HG03045 (cell line): ENCODE results near the gene SFMBT2.

Experiments
- ATAC-seq: cut with Tn5 transposase; IDR thresholded peaks from one replicate; pipeline ENCODE4 v1.9.1; 2021; ENCODE audit warnings: mild to moderate bottlenecking, moderate library complexity; ENCODE audit not compliant: unreplicated experiment

Gene SFMBT2

DNA sequence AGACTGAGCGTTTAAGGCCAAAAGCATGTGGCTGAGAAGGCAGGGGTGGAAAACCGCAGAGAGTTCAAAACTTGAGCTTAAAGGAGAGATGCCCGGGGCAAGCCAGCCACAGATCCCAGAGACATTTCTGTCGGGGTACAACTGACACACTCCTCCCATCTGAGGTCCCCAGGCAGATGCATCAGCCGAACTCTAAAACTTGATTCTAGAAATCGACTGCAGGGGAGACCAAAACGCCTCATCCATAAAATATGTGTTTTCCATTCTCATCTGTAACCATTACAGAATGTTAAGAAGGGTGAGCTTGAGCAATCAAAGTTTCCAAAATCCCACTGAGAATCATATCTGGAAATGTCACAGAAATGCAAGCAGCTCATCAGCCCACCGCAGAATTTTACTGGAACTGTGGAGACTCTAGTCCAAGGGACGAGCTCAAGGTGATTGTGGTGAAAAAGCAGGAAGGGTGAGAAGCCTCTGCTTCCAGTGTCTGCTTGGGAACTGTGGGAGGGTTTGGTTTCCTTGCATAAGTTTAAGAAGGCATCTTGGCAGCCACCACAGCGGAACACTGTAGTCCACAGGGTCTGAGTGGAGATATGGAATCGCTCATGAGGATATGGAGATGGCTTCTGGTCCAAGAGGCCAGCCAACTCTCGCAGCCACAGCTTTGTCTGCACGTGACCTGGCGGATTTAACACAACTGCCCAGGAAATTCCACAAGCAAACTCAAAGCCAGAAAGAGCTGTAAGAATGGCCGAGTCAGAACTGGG is 249.2 kb downstream of the SFMBT2 start:
- no peak for ATAC-seq

DNA sequence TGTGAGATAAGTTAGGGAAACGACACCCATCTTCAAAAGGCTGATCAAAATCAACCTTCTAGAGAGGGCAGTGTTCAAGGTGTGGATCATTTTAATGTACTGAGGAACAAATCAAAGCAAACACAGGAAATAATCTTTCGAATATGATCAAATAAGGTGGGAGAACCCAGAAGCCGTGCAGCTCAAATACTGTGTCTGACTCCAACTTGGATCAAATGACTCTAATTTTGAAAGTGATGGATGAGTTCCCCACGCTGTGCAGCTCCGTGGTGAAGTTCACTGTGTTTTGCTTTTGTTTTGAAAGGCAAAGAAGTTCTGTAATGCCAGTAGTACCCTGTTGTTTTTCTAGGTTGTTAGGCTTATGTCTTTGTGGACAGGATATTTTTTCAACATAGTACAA is 250.9 kb downstream of the SFMBT2 start:
- ATAC-seq: no peak

DNA sequence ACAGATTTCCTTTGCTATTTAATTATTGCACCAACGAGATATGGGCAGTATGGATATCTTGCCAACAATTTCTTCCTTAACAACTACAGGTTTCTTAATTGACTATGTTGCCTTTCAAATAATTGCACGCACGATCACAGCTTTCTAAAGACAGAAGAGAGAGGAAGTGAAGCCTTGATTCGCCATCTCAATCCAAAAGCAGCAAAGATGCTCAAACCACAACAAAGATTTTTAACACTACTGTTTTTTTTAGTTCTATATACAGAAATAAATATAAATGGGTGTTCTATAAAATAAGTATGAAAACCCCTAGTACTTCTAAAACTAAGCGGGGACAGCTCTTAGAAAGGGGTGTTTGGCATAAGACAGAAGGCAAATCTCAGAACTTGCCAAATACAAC is 251.3 kb downstream of the SFMBT2 start:
- no peak for ATAC-seq

DNA sequence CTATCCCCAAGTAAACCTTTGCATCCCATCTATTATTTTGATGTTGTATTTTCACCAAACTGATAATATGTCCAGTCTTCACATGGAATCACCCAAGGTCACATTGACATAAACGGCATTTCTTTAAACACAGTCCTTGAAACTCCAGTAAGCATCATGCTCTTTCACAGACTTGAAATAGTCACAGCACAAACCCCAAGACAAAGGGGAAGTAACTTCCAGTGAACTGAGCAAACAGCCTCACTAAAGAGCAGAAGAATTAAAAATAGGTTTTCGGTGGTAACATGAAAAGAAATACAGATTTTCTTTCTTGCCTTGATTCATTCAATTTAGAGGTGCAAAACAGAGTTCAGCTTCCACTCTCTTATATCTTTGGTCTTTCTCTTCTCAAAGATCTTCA is 253.7 kb downstream of the SFMBT2 start:
- ATAC-seq: no peak

DNA sequence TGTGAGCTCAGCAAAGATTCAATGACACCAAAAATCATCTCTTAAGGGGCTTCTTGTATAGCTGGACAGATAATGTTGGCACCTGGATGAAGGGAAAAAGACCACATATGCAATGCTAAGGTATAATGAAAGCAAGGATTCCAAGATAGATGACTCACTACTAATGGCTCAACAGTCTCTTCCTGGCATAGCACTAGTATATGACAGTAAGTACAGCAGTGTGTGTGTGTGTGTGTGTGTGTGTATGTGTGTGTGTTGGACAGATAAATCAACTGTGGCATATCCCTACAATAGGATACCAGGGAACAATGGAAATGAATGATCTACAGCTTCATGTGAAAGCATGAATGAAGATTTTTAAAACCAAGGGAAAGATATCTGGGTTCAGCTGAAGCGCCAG is 257.1 kb downstream of the SFMBT2 start:
- ATAC-seq: no peak

DNA sequence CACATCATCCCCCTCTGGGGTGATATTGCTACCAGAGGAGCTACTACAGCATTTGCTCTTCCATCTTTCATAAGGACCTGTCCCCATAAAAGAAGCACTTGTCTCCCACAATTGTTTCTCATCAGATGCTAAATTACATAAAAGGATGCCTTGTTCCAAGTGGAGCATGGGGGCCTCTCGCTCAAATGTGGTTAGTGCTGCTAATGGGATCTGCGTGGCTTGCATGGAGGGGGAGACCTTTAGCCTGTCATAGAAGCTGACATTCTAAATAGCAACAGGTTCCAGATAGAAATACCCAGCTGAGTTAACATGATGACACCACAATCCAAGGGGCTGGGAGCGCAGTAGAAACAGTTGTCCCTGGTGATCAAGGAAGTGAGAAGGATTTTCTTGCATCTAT is 257.9 kb downstream of the SFMBT2 start:
- no peak for ATAC-seq

DNA sequence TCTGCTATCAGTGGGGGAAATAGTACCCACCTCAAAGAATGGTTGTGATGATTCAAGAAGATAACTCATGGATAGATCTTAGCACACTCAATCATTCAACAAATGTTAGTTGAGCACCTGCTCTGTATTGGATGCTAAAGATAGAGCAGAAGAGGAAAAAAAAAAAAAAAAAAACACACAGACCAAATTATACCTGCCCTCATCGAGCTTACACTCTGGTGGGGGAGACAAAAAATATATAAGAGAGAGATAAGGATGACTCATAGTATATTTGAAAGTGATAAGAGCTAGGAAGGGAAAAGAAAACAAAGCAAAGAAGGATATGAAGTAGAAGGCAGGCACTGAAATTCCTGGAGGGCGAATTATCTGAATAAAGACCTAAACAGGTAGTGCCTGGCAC is 258.5 kb downstream of the SFMBT2 start:
- no peak for ATAC-seq

DNA sequence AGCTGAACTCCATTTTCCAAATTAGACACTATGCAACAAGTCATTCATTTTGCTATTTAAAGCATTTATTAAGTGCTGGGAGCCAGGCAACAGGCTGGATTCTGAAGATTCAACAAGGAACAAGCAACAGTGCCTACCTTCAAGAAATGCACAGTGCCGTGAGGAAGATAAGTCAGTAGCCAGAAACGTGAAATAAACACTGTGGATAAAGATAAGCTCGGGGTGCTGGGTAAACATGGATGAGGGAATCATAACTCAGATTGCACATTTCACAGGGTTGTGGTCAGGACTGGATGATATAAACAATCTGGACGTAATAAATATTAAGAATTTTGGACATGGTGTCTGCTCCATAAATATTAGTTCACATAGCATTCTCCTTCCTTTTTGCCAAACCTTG is 259.3 kb downstream of the SFMBT2 start:
- ATAC-seq: no peak

DNA sequence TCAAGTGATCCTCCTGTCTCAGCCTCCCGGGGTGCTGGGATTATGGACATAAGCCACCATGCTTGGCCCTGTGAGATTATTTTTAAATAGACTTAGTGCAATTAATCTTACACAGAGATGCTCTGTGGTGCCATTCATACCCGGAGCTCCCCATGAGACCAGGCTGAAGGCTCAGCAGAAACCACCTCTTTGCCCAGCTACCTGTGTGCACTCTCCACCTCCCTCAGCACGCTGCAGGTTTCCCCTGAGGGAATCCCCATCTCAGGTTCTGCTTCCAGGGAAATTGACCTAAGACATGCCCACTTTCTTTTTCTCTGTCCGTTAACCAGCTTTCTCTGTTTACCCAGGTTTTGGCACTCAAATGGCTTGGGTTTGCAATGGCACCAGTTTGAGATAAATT is 260.5 kb downstream of the SFMBT2 start:
- no peak for ATAC-seq

DNA sequence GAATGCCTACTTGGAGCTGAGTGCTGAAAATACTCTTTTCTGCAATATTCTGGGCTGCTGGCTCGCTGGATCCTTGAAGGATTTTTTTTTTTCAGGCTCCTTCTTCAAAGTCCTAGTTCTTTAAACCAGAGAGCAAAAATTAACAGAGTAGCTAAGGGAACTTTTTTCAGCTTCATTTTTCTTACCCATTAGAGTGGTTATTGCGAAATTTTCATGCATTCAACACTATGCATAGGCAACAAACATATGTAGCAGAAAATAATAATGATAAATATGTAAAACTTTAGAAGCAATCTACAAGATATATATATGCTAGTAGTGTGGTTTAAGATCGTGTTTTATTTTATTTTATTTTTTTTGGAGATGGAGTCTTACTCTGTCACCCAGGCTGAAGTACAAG is 264.6 kb downstream of the SFMBT2 start:
- no peak for ATAC-seq

DNA sequence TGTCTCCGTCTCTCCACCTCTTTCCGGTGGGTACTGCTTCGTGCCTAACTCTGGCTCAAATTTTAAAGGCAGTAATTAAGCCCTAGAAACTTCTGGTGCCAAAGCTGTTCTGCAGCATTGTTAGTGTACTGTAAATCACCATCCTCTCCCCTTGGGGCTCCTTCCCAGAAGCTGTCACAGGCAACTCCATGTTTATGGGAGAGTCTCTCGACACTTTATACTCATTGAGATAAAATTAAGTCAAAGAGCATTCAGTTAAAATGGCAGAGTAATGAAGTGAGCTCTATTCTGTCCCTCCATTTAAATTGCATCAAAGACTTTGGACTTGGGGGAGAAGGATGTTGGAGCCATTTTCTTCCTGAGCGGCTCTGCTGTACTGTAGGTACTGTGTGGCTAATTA is 274.8 kb downstream of the SFMBT2 start:
- no peak for ATAC-seq

DNA sequence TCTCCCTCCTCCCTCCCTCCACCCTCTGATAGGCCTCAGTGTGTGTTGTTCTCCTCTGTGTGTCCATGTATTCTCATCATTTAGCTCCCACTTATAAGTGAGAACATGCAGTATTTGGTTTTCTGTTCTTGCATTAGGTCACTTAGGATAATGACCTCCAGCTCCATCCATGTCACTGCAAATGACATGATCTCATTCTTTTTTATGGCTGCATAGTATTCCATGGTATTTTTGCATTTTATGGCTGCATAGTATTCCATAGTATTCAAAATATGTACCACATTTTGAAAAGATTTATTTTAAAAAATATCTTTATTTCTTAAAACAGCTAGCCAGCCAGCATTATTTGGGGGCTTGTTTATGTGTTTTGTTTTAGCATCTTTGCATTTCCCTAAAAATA is 275.6 kb downstream of the SFMBT2 start:
- ATAC-seq: no peak

DNA sequence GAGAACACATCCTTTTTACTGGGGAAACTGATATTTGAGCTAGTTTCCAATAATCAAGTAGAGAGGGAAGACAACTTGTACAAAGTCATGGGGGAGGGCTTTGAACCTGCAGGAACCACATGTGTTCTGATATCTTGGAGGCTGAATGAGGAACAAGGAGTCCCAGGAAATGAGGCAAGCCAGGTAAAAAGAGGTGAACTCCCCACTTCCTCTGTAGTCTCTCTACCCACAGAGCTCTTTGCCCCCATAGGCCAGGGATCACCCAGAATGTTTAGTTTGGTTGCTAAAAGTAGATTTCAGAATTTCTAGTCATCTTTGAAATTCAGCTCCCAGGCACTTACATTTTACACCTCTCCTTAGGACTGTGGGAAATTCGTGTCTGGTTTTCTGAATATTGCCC is 276.4 kb downstream of the SFMBT2 start:
- ATAC-seq: no peak

DNA sequence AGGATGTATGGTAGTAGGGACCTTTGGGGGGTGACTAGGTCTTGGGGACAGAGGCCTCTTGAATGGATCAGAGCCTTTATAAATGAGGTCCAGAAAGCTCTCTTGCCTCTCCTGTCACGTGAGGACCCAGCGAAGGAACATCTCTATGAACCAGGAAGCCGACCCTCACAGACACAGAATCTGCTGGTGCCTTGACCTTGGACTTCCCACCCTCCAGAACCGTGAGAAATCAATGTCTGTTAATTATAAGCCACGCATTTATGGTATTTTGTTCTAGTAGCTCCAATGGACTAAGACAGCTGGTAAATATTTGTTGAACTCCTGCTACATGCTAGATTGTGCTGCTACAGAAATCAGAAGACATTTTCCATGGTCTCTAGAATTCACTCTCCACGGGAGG is 276.9 kb downstream of the SFMBT2 start:
- ATAC-seq: no peak

DNA sequence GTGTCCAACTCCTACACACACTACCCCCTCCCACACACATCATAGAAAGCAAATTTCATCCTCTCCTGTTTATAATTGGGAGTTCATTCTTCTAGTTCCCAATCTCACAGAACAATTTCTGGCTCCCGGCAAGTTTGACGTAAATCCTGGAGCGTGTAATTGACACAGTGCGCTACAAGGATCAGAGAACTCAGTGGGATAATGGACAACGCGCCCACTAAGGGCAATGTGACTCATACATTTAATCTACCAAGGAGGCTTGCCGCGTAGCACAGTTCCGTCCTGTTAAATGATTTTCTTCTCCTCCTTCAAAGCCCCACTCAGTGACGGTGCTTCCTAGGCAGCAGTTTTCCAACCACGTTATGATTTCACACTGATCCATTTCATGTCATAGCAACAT is 277.6 kb downstream of the SFMBT2 start:
- no peak for ATAC-seq

DNA sequence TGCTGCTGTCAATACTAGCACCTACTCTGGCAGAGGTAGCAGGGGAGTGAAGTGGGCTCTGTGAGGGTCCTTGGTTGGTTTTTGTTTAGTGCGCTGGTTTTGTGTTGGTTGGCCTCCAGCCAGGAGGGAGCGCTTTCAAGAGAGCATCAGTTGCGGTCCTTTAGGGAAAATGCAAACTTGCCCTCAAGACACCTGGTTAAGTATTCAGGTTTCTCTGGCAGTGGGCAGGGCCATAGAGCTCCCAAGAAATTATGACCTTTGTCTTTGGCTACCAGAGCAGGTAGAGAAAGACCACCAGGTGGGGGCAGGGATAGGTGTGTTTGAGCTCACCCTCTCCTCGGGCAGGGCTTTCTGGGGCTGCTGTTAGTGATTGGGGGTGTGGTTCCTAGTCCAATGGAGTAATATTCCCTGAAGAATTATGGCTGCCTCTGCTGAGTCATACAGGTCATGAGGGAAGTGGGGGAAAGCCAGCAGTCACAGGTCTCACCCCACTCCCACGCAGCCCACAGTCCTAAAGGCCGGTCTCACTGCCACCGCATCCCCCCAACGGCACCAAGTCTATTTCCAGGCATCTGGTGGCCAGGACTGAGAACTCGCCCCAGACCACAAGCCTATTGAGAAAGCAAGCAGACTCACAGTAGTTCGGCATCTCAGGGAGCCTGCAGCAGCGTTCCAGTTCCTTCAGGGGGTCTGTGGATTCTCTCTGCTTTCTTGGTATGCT is 280.5 kb downstream of the SFMBT2 start:
- ATAC-seq: no peak

DNA sequence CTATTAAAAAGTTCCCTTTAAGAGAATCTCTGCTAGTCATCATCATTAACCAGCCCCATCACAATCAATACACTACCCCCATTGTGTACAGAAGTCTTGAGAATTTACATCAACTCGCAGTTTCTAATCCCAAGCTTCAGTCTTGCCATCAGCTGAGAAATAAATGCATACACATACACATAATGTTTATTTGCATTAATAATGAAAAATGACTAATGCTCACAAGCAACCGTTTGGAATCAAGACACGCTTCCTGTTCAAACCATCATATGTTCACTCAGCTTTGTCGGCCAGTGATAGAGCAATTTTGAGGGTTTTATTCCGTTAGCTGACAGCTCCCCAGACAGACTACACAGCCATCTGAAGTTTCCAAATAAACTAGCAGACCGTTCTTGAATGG is 287.1 kb downstream of the SFMBT2 start:
- ATAC-seq: no peak

DNA sequence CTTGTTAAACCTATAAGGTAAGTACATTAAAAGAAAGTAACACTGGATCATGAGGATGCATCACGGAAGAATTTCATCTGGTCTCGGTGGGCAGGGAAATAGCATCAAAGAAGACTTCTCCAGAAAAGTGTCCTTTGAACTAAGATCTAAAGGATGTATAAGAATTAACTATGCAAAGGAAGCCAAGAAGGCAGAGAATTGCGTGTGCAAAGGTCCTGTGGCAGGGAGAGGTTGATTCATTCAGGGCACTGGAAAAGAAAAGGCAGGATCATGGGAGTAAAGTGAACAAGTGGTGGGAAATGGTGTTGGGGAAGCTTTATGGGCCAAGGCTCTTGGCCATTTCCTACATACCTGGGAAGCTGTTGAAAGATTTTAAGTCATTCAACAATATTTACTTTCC is 288.3 kb downstream of the SFMBT2 start:
- ATAC-seq: no peak

DNA sequence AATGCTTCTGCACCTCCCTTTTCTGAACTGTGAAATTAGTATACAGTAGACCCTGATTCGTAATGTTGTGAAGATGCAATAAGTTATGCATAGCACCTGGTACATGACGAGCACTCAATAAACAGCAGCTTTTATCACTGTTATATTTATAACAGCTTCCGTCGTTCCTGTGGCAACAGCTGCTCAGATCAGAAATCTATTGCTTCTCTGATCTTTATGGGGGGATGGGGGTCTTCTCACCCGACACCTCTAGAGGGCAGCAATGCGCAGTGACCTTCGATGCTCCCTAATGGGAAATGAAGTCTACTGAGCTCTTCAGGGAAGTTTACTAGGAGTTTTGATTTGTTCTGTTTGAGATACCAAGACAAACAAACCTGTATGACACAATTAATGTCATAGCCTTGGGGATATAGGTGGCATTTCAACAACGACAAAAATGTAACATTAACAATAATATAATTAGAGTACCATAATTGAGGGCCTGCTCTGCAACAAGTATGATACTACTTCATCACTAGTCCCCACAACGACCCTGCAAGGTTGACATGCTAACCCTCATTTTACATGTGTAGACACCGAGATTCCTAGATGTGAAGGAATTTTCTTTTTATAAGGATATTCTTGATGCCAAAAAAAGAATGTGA is 289.6 kb downstream of the SFMBT2 start:
- no peak for ATAC-seq

DNA sequence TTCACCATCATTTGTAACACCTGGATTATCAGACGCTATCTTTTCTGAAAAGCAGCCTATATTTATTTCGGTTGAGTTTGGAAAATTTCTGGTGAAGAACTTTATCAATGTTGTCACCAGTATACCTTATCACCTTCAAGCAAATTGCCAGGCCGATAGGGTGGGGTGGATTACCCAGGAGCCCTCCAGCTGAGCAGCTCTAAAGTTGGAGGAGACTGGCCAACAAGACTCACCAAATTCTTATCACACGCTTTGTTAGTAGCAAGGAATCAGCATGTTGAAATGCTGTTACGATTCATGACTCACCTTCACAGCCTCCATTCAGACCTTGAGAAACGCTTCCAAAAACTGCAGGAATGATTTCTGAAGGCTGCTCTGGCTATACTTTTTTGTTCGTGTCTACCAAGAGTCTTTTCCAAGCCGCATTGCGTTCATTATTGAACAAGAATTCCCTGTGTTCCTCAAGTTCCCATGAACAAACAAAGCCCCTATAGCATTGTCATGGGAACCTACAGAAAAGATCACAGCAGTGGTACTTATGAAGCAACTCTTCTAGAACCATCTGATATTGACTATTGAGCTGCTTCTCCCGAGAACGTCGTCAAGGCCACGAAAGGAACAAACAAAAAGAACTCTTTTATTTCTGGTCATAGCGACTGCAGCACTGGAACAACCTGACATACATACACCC is 291.4 kb downstream of the SFMBT2 start:
- ATAC-seq: no peak

DNA sequence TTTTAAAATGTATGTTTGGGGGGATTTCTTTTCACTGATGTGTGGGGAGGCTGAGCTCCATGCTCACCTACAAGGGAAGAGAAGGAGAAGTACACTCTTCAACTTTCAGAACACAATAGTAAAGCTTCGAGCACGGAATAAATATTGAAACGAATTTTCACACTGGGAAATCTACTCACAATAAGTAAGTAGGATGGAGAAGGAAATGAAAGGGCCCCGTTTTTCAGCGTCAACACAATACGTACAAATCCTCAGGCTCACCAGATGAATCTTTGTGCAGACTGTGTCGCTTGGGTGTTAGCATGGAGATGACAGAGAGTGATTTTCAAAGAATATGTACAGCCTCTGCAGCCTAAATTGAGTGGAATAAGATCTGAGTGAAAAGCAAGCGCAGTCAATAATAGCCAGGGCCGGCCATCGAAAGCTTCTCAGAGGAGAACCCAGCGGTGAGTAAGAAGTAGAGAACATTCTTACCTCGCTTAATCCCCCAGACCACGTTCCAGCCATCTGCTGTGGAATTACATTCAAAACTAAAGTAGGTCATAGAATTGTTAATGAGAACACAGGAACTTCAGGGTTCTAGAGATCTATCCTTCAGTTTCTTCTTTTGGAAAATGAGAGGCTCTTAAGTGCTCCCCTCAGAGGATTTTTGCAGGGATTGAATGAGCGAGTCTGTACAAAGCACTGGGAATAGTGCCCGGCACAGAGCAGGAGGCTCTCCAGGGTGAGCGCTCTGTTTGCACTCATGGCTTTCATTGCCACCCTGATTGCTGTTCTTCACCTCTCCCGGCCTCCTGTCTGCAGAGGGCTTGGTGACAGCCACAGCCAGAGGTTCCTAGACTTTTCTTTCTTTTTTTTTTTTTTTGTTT is 292.8 kb downstream of the SFMBT2 start:
- no peak for ATAC-seq
